NT2/D1 (cell line): ENCODE data around the gene SMIM38.

Experiments
- SUZ12 ChIP-seq: IDR thresholded peaks from 2 replicates; pipeline ENCODE4 v1.6.1; 2011; ENCODE audit not compliant: insufficient read length, insufficient read depth; ENCODE audit errors: extremely low read depth
- YY1 ChIP-seq: IDR thresholded peaks from 2 replicates; pipeline ENCODE4 v1.6.1; 2011; ENCODE audit not compliant: insufficient read length, insufficient read depth
- ZNF274 ChIP-seq: IDR thresholded peaks from 2 replicates; pipeline ENCODE4 v1.6.1; 2011; ENCODE audit warnings: mild to moderate bottlenecking, low read depth, low read length

GRCh38 chr11:69122326-69122629, 33.5 kb upstream of the SMIM38 start:
- TF ChIP-seq YY1, result no peak
- no peak for TF ChIP-seq ZNF274
- TF ChIP-seq SUZ12, result no peak
